Panc1 (cell line): ENCODE results near the gene GLIS1. TPM values are rescaled to one million over a fixed set of nuclear protein-coding genes. Genes with fewer than 3 reads are reported as not detected.

Experiments used
- ATAC-seq: fragments of 200-7000 bp; cut with Tn5 transposase; 2 replicates; pipeline ENCODE4 v1.9.1; 2020; ENCODE audit warnings: mild to moderate bottlenecking, moderate library complexity
- BruUV-seq: library from RNA; stranded (reverse); fragments of 400-500 nt; replicated peaks from 2 replicates; lab custom pipeline; 2021; lab: Mats Ljungman, UMichigan
- CTCF ChIA-PET: fragments of 300-600 bp; sonication (Branson Sonifier 250); formaldehyde crosslinking; loops from one replicate; lab custom pipeline; 2022; ENCODE audit warnings: antibody characterized with exemption; lab: Charles Lee
- POLR2A ChIA-PET: fragments of 300-600 bp; sonication (Branson Sonifier 250); formaldehyde crosslinking; loops from one replicate; lab custom pipeline; 2022; ENCODE audit warnings: antibody characterized with exemption; lab: Charles Lee
- DNase-seq: peaks from one replicate; pipeline ENCODE4 v3.0.0-alpha.2; 2010; ENCODE audit warnings: low read depth, low spot score
- H3K27ac ChIP-seq: 2 replicates; pipeline ENCODE4 v1.5.1; 2011; ENCODE audit warnings: mild to moderate bottlenecking, low read length, inconsistent platforms
- H3K27me3 ChIP-seq: fragments of 200-500 bp; sonication (Bioruptor generic); 2 replicates; pipeline ENCODE4 v1.6.0; 2014; ENCODE audit warnings: low read length, inconsistent platforms; ENCODE audit not compliant: control insufficient read depth, insufficient read depth
- H3K36me3 ChIP-seq: fragments of 200-500 bp; sonication (Bioruptor generic); 2 replicates; pipeline ENCODE4 v1.5.1; 2014; ENCODE audit warnings: inconsistent platforms, mild to moderate bottlenecking, low read length, moderate library complexity; ENCODE audit not compliant: control insufficient read depth, insufficient read depth
- H3K4me1 ChIP-seq: 2 replicates; pipeline ENCODE4 v1.5.1; 2011; ENCODE audit warnings: inconsistent platforms, mild to moderate bottlenecking, low read length, moderate library complexity; ENCODE audit not compliant: control insufficient read depth, insufficient read depth
- H3K4me3 ChIP-seq, 2 experiments: 2 replicates each; pipeline ENCODE4 v1.5.1; 2011 to 2012; ENCODE audit warnings: low read depth in 2 of 2, low read length in 2 of 2, mild to moderate bottlenecking in 2 of 2, inconsistent platforms in 1 of 2, moderate library complexity in 1 of 2
- H3K9me3 ChIP-seq: fragments of 200-500 bp; sonication (Bioruptor generic); 2 replicates; pipeline ENCODE4 v1.5.1; 2014; ENCODE audit warnings: low read depth, mild to moderate bottlenecking, inconsistent platforms, low read length, moderate library complexity; ENCODE audit not compliant: control insufficient read depth, insufficient read depth
- POLR2AphosphoS5 ChIP-seq: IDR thresholded peaks from 2 replicates; pipeline ENCODE4 v1.6.1; 2012; ENCODE audit warnings: mild to moderate bottlenecking, low read depth, low read length, moderate library complexity
- SIN3A ChIP-seq: IDR thresholded peaks from 2 replicates; pipeline ENCODE4 v1.6.1; 2012; ENCODE audit warnings: low read depth, mild to moderate bottlenecking, low read length, moderate library complexity, borderline replicate concordance; ENCODE audit not compliant: insufficient read depth
- TCF7L2 ChIP-seq: IDR thresholded peaks from 2 replicates; pipeline ENCODE4 v1.6.1; 2011; ENCODE audit warnings: mild to moderate bottlenecking, low read depth, low read length, inconsistent platforms
- in situ Hi-C: cut with HindIII; loops from 2 replicates; pipeline ENCODE4 v1.10.0; 2016; ENCODE audit warnings: low sequenced_read_pairs, low pct_unique_long_range_greater_than_20kb
- intact Hi-C: fragments of 100-400 bp; cut with micrococcal nuclease; formaldehyde crosslinking; loops from one replicate; pipeline ENCODE4 v1.10.0; 2022; ENCODE audit not compliant: unreplicated experiment
- total RNA-seq: library from RNA; stranded (reverse); gene quantifications from one replicate; pipeline ENCODE4 v1.2.1, GENCODE V29; 2021; ENCODE audit not compliant: unreplicated experiment
- TF ChIP-seq, protein P1 (sequence below), 2 experiments: IDR thresholded peaks; 2 replicates each; pipeline ENCODE4 v1.6.1; 2011 to 2012; ENCODE audit warnings: low read depth in 2 of 2, control low read depth in 1 of 2, low read length in 1 of 2, mild to moderate bottlenecking in 1 of 2, moderate library complexity in 1 of 2; ENCODE audit not compliant: insufficient read depth in 1 of 2
- TF ChIP-seq, protein P2 (sequence below): fragments of 450-650 bp; IDR thresholded peaks from 2 replicates; pipeline ENCODE4 v1.5.1; 2017; ENCODE audit warnings: mild to moderate bottlenecking

Gene GLIS1
- total RNA-seq, 1 experiment from 2014 or later, result 0.28 TPM

DNA sequence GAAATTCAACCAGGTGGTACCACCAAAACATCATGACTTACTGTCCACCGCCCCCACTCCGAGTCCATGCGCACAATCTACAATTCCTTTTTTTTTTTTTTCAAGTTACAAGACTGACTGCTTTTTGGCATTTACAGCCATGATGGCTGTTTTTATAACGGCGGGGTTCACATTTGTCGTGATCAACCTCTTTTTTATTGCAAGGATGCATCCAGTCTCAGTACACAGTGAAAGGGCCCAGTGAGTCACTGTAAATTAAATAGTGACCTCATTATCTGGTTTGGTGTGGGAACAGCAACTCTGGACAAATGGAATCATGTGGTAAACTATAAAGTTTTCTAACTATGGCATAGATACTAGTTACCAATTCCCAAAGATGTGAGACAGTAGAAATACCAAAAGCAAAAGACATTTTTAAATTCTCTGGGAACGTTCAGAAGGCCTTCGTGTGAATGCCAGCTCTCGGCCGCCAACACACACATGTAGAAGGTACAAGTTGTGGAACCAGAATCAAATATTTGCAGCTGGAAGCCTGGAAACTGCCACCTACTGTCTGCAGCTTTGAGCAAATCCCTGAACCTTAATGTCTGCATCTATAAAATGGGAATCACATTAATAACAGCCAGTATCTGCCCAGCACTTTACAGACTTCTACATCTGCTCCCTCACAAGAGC lies 4.9 kb downstream of the GLIS1 start:
- in situ Hi-C loops (no loop called here), intact Hi-C loops (no loop called here)
- BruUV-seq, result no TSS peak
- CTCF ChIA-PET, result no interaction called here
- Histone ChIP-seq H3K36me3 (no peaks in the 10 kb centered on the region), H3K27ac (no peak overlapping the region), H3K27me3 (peaks cover 11% of the 10 kb centered on the region), H3K4me3 (no peak overlapping the region), H3K4me1 (peaks cover 6% of the 10 kb centered on the region; the same call in 1 of the 2 replicates), H3K9me3 (no peaks in the 10 kb centered on the region)
- DNase-seq, result peak; percentile 79
- POLR2A ChIA-PET, result no interaction called here
- TF ChIP-seq SIN3A, result no peak
- no peak for TF ChIP-seq TCF7L2
- no peak for TF ChIP-seq POLR2AphosphoS5
- TF ChIP-seq, protein P1, sequence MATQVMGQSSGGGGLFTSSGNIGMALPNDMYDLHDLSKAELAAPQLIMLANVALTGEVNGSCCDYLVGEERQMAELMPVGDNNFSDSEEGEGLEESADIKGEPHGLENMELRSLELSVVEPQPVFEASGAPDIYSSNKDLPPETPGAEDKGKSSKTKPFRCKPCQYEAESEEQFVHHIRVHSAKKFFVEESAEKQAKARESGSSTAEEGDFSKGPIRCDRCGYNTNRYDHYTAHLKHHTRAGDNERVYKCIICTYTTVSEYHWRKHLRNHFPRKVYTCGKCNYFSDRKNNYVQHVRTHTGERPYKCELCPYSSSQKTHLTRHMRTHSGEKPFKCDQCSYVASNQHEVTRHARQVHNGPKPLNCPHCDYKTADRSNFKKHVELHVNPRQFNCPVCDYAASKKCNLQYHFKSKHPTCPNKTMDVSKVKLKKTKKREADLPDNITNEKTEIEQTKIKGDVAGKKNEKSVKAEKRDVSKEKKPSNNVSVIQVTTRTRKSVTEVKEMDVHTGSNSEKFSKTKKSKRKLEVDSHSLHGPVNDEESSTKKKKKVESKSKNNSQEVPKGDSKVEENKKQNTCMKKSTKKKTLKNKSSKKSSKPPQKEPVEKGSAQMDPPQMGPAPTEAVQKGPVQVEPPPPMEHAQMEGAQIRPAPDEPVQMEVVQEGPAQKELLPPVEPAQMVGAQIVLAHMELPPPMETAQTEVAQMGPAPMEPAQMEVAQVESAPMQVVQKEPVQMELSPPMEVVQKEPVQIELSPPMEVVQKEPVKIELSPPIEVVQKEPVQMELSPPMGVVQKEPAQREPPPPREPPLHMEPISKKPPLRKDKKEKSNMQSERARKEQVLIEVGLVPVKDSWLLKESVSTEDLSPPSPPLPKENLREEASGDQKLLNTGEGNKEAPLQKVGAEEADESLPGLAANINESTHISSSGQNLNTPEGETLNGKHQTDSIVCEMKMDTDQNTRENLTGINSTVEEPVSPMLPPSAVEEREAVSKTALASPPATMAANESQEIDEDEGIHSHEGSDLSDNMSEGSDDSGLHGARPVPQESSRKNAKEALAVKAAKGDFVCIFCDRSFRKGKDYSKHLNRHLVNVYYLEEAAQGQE (IDR thresholded peaks at IDR 0.05; ENCODE audit: insufficient read depth in 1 of 2, low read depth in 2 of 2, low read length in 1 of 2), result no peak
- TF ChIP-seq, protein P2, sequence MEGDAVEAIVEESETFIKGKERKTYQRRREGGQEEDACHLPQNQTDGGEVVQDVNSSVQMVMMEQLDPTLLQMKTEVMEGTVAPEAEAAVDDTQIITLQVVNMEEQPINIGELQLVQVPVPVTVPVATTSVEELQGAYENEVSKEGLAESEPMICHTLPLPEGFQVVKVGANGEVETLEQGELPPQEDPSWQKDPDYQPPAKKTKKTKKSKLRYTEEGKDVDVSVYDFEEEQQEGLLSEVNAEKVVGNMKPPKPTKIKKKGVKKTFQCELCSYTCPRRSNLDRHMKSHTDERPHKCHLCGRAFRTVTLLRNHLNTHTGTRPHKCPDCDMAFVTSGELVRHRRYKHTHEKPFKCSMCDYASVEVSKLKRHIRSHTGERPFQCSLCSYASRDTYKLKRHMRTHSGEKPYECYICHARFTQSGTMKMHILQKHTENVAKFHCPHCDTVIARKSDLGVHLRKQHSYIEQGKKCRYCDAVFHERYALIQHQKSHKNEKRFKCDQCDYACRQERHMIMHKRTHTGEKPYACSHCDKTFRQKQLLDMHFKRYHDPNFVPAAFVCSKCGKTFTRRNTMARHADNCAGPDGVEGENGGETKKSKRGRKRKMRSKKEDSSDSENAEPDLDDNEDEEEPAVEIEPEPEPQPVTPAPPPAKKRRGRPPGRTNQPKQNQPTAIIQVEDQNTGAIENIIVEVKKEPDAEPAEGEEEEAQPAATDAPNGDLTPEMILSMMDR, result no peak
- ATAC-seq, result no peak

DNA sequence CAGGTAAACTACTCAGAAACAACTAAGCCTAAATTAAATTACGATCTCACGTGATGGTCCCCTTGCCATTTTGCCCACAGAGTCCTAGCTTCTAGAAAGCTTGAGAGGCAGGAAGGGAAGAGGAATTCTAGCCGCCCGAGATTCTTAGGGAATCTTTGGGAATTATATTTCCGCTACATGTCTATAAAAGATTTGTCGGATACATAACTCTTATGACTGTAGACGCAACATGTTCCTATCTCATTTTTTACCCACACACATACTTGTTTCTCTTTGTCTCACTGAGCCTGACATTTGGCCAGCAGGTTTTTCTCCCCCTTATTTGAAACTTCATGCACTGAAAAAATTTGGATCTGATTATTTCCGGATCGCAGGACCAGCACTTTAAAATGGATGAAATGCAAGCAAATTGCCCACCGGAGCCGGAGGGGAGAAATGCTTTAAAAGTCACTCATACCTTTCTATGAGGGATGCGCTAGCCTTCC lies 5.5 kb downstream of the GLIS1 start:
- in situ Hi-C loops (no loop called here), intact Hi-C loops (no loop called here)
- Histone ChIP-seq H3K27me3 (peaks cover 11% of the 10 kb centered on the region), H3K27ac (no peak overlapping the region), H3K9me3 (no peaks in the 10 kb centered on the region), H3K4me3 (no peak overlapping the region), H3K4me1 (peaks cover 6% of the 10 kb centered on the region; the same call in 1 of the 2 replicates), H3K36me3 (no peaks in the 10 kb centered on the region)
- TF ChIP-seq SIN3A (no peak), POLR2AphosphoS5 (no peak), TCF7L2 (no peak)
- TF ChIP-seq, protein P2, result no peak
- TF ChIP-seq, protein P1 (IDR thresholded peaks at IDR 0.05; ENCODE audit: insufficient read depth in 1 of 2, low read depth in 2 of 2, low read length in 1 of 2), result no peak
- BruUV-seq, result no TSS peak
- ChIA-PET CTCF (interaction anchor here (0.6 kb wide), 1 partner anchor 83 kb away, joined by 10 read pairs; no protein-coding TSS in a partner anchor), POLR2A (no interaction called here)
- ATAC-seq (no peak), DNase-seq (no peak)
